NCI-H510A (cell line): ENCODE data around the gene ABCC4.
"Not testable (repeated sequence)": the region's sequence is repeated elsewhere in the genome, so short reads cannot be mapped to it uniquely, and the experiment has no call there.

ENCODE experiments used
- DNase-seq: peaks from one replicate; lab custom pipeline; 2025; lab: John Stamatoyannopoulos, UW

The ABCC4 gene

DNA sequence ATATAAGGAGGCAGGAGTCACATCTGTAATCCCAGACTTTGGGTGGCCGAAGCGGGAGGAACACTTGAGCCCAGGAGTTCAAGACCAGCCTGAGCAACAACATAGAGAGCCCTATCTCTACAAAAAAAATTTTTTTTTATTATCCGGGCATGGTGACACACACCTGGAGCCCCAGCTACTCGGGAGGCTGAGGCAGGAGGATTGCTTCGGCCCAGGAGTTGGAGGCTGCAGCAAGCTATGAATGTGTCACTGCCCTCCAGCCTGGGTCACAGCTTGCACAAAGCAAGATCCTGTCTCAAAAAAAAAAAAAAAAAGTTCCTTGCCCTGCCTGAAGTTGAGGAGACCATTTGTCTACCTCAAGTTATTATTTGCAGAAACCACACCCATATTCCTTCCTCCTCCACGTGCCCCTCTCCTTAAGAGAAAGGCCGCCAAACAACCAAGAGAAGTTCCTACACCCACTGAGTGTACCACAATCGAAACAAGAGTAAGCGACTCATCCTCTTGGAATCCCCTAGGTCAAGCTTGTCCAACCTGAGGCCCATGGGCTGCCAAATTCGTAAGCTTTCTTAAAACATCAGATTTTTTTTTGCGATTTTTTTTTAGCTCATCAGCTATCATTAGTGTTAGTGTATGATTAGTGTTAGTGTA lies 2.2 kb downstream of the ABCC4 start:
- DNase-seq = no peak

DNA sequence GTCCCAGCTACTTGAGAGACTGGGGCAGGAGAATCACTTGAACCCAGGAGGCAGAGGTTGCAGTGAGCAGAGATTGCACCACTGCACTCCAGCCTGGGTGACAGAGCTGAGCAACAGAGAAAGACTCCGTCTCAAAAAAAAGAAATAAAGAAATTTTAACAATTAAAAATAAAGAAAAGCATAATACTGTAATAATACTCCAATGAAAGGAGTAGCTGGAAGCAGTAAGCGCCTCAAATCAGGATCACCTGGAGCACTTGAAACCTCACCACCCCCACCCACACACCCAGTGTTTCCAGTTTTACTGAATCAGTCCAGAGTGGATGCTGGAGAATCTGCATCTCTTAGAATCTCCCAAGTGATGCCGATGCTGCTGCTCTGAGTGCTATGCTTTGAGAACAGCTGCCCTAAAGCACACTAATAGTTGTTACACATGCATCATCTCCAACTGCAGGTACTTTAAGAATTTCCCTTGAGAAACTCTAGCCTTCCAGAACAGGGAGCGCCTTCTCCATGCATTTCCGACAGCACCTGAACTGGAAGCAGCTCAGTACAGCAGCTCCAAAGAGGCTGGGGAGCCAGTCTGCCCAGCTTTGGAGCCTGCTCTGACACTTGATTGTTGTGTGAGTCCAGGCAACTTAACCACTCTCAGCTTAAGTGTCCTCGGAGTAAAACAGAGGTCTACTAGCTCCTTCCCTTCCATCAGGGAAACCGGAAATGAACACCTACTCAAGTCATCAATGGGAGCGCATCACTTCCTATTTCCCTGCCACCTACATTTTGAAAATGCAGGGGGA lies 2.9 kb downstream of the ABCC4 start:
- DNase-seq = no peak

DNA sequence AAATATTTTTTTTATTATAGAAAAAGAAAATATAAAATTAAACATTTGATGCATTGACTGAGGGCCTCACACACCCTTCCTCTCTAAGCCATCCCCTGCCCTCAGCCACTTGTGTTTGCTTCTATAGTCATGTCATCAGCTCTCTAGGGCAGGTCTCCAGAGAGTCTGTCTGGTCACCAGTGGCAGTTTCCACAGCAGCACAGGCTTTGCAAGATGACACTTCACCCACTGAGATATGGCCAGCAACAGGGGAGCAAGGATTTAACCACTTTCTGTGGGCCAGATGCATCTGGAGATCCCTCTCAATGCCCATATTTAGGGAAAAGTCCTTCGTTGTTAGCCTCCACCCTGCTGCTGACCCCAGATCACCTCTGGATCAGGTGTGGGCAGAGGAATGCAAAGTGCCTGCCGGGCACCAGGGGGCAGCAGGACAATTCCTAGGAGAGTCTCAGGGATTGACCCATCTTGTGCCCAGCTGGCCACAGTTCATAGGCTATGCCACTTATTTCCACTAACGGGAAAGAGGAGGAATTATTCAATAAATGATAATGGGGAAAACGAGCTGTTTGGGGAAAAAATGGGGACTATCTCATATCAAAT lies 4.8 kb downstream of the ABCC4 start:
- no peak for DNase-seq

DNA sequence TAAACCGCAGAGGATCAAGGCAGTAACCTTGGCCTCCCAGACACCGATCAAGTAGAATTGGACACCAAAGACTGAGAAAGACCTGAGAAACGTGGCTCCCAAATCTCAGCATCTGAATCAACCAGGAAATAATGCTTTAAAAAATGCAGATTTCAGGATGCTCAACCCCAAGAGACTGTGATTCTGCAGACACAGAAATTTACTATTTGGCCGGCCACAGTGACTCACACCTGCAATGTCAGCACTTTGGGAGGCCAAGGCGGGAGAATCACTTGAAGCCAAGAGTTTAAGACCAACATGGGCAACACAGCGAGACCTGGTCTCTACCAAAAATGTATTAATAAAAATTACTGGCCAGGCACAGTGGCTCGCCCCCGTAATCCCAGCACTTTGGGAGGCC lies 6.2 kb downstream of the ABCC4 start:
- DNase-seq = no peak

DNA sequence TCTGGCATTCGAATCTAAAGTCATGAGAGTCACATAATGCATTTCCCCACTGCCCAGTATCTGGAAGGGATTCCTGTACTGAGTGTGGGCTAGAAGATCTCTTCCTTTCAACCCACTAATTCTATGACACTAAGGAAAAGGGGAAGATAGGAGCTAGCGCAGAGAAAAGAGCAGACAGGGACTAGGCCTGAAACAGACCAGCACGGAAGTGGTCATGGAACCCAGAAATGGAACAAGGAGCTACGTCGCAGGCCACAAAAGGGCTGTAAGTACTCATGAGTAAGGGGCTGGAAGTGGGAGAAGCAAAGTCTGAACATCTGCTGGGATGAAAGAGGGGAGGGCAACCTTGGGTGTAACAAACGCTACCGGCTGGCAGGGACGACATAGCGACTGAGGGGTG lies 8.6 kb downstream of the ABCC4 start:
- no peak for DNase-seq

DNA sequence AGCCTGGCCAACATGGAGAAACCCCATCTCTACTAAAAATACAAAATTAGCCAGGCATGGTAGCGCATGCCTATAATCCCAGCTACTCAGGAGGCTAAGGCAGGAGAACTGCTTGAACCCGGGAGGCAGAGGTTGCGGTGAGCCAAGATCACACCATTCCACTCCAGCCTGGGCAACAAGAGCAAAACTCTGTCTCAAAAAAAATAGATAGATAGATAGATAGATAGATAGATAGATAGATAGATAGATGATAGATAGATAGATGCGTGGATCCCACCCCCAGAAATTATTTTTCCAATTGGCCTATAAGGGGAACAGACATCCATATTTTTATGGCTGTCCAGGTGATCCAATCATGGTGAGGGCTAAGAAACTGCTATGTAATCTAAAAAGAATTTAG lies 11.3 kb downstream of the ABCC4 start:
- DNase-seq = not testable (repeated sequence)

DNA sequence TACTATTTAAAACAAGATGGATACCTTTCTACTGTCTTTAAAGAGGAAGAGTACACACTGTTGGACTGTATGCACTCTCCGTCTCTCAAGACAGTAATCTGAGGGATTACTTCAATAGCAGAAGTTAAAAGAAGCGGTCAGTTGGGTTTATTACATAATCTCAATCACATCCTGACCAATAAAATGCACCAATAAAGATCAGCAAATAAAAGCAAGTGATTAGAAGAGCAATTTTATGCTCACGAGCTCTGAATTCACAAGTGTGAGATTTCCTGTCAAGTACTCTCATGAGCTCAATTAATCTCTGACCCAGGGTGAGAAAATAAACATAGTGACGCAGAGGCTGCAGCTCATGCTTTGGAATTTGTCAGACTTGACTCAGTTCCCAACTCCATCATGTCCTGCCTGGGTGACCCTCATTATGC lies 12.2 kb downstream of the ABCC4 start:
- no peak for DNase-seq

DNA sequence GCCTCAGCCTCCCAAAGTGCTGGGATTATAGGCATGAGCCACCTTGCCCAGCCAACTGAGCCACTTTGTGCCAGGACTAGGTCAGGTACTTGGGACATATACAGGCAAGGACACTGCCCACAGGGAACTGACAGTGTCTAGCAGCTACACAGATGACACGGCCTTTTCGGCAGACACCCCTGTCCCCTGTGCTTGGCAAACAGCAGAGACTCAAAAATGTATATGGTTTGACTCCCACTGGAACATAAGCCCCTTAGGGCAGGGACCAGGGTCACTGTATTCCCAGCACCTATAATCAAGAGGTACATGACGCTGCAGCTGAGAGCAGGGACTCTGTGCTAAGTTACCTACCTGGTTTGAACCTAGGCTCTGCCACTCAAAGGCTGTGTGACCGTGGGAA lies 16.8 kb downstream of the ABCC4 start:
- no peak for DNase-seq

DNA sequence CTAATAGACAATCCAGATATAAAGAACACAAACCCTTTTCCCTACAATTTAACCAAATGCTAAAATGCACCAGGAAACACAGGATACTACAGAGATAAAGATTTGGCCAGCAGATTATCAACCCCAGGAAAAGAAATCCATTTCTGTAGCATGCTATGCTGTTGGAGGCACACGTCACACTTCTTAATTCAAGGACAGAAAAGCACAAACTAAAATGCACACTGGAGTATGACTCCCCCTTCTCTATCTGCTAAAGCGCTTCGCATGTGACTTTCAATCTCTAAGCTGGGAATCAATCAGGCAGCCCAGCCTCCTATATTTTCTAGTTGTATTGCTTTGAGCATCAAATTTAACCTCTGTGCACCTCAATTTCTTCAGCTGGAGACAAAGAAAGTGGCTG lies 22.2 kb downstream of the ABCC4 start:
- no peak for DNase-seq

DNA sequence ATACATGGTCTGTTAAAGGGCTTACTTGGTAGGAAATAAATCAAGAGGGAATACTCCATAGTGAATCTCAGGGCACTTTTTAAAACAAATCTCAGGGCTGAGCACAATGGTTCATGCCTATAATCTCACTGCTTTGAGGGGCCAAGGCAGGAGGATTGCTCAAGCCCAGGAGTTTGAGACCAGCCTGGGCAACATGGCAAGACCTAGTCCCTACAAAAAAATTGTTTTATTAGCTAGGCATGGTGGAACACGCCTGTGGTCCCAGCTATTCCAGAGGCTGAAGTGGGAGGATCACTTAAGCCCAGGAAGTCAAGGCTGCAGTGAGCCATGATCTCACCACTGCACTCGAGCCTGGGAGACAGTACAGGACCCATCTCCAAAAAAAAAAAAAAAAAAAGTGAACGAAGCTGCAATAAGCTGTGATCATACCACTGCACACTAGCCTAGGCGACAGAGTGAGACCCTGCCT lies 25.2 kb downstream of the ABCC4 start:
- no peak for DNase-seq

DNA sequence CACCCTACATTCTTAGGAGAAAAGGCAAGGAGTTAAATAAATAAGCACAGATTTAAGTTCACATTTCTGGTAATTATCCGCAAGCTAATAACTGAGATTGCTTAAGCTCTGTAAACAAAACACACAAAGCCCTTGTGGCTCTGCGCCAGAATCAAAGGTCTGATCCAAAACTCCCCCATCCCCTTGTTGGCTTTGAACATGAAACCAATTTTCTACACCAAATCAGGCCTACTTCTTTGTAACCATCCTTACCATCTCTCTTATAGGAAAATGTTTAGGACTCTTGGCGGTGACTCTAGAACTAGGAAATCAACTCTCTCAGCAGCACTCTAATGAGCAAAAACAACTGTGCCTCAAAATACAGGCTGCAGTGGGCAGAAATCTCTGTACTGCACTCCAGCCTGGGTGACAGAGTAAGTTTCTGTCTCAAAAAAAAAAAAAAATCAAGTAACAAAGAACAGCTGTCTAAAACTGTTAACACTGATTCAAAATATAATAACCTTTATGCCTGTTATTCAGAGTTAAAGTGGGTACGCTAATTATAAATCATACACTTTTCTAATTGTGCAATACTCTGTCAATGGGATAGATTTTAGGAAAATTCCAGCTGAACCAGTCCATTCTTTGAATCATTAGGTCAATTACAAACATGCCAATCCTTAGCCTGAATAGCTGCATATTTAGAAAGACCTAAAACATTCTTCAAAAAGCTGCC lies 25.8 kb downstream of the ABCC4 start:
- no peak for DNase-seq

DNA sequence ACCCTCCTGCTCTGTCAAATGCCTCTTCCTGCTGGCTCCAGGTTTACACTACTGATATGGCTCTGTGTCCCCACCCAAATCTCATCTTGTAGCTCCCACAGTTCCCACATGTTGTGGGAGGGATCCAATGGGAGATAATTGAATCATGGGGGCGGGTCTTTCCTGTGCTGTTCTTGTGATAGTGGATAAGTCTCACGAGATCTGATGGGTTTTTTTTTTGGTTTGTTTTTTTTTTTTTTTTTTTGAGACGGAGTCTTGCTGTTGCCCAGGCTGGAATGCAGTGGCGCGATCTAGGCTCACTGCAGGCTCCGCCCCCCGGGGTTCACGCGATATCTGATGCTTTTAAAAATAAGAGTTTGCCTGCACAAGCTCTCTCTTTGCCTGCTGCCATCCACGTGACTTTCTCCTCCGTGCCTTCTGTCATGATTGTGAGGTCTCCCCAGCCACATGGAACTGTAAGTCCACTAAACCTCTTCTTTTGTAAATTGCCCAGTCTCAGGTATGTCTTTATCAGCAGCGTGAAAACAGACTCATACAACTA lies 27.6 kb downstream of the ABCC4 start:
- not testable (repeated sequence) for DNase-seq

DNA sequence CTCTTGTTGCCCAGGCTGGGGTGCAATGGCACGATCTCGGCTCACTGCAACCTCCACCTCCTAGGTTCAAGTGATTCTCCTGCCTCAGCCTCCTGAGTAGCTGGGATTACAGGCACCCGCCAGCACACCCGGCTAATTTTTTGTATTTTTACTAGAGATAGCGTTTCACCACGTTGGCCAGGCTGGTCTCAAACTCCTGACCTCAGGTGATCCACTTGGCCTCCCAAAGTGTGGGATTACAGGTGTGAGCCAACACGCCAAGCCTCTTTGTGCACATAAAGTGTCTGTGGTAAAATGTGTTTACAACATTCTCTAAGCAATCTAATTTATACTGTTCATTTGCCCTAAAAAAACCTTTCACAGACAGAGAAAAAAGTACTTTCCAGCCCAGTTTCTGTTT lies 29.2 kb downstream of the ABCC4 start:
- not testable (repeated sequence) for DNase-seq

DNA sequence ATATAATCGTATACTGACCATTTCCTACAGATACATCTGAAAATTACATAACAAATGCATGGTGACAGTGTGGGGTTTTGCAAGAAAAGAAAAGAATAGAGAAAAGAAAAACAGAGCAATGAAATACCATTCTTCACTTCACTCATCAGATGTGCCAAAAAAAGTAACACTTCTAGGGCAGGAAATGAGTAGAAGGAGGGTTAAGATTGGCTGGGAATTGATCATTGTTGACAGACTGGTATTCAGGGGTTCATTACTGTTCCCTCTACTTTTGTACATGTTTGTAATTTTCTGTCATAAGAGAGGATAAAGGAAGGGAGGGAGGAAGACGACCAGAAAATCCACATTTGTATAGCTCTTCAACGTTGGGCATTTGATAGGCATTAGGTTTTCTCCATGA lies 31.5 kb downstream of the ABCC4 start:
- no peak for DNase-seq

DNA sequence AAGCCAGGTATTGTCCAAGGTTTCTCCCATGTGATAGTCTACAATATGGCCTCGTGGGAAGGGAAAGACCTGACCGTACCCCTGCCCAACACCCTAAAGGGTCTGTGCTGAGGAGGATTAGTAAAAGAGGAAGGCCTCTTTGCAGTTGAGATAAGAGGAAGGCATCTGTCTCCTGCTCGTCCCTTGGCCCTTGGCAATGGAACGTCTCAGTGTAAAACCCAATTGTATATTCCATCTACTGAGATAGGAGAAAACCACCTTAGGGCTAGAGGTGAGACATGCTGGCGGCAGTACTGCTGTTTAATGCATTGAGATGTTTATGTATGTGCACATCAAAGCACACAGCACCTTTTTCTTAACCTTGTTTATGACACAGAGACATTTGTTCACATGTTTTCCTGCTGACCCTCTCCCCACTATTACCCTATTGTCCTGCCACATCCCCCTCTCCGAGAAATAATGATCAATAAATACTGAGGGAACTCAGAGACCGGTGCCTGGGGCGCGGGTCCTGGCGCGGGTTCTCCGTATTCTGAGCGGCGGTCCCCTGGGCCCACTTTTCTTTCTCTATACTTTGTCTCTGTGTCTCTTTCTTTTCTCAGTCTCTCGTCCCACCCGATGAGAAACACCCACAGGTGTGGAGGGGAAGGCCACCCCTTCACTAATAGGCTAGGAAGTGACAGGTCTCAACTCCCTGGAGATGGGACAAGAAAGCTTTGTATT lies 32.7 kb downstream of the ABCC4 start:
- not testable (repeated sequence) for DNase-seq

DNA sequence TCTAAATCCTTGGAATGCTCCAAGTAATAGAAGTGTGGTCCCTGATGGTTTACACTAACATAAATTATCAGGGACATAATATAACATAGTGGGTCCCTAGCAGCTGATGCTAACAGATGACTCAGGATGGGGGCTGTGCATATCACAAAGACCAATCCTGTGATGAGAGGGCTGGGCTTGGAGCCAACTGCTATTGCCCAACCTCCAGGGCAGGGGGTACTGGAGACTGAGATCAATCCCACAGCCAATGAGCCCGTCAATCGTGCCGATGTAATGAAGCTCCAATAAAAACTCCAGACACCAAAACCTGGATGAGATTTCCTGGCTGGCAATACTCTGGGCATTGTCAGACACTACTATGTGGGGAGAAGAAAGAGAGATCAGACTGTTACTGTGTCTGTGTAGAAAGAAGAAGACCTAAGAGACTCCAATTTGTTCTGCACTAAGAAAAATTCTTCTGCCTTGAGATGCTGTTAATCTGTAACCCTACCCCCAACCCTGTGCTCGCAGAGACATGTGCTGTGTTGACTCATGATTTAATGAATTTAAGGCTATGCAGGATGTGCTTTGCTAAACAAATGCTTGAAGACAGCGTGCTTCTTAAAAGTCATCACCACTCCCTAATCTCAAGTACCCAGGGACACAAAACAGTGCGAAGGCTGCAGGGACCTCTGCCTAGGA lies 33.4 kb downstream of the ABCC4 start:
- DNase-seq = no peak

DNA sequence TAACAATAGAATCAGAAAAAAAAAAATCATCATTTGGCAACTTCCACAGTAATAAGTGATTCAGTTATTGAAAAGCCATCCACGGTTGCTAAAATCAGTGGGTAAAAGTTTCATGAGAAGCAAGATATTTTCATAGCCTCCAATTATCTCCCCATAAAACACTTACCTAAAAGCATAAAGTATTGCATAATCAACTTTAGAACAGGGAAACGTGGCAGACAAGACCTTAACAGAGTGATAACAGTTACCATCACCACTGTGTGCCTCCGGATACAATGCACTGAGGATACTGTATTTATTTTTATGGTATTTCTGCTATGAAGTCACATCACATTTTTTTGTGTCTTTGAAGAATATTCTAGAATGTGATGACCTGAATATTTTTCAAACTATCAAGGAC lies 37.0 kb downstream of the ABCC4 start:
- DNase-seq = no peak

DNA sequence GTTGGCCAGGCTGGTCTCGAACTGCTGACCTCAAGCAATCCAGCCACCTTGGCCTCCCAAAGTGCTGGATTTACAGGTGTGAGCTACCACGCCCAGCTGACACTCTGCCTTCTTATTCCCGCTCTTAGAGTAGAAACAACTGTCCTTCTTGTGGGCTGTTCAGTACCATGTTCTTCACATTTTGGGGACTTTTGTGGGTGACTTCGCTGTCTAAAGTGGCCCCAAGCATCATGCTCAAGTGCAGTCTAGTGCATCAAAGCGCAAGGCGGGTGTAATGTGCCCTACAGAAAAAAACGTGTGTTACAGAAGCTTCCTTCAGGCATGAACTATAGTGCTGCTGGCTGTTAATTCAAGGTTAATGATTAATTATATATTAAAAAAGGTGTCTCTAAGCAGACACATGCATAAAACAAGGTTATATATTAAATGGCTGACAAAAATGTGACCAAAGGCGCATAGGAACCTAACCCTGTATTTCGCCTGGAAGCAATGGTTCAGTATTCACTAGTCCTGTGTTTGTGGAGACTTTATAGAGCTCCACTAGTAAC lies 38.3 kb downstream of the ABCC4 start:
- no peak for DNase-seq

DNA sequence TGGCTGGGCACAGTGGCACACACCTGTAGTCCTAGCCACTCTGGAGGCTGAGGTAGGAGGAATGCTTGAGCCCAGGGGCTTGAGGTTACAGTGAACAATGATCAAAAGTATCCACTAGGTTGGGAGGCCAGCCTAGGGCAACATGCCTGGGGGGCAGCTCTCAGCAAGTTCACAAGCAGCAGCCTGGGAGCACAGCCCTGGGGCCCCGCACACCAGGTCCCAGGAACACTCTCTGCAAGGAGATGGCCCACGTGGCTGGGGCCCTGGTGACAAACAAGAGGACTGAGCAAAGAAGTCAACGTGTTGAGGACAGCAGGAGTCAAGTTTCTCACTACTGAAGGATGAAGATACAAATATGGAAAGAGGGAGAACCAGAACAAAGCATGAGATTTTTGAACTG lies 39.3 kb downstream of the ABCC4 start:
- DNase-seq = no peak

DNA sequence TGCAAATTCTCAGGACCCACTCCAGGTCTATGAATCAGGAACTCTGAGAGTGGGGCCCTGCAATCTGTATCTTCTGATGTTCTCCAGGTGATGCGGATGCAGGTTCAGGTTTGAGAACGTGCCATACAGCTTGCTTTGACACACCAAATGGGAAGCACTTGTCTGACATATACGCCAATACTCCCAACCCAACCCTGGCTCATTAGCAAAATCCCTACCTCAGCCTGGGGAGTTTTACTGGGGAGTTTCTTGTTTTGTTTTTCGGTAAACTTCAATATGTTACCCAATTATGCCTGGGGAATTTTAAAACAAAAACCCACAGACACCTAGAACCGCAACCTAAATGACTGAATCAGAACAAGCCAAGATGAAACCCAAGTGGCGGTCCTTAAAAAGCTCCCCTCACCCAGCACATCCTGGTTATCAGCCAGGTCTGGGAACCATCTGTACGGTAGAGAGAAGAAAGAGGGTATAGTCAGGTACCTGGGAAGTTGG lies 41.2 kb downstream of the ABCC4 start:
- DNase-seq = no peak
